Measurements from ENCODE around the gene GALK2.
A peak's percentile ranks its signal among the peaks of the same experiment; 100 is the strongest.

GALK2 gene

GRCh38 chr15:49232236-49232806 is 62.3 kb downstream of the GALK2 start:
- DNase-seq (ENCODE audit: low read depth, low spot score): no peak

GRCh38 chr15:49235446-49236124 is 65.5 kb downstream of the GALK2 start:
- no peak overlapping the region for H3K4me3 ChIP-seq (ENCODE audit: low read depth, low read length)
- in situ Hi-C loops (cut with HindIII; ENCODE audit: low sequenced_read_pairs): no loop called here
- DNase-seq (ENCODE audit: low read depth, low spot score): peak; percentile 91
- TF ChIP-seq CTCF (IDR thresholded peaks at IDR 0.05; ENCODE audit: low read depth, low read length): peak; percentile 76

More at GRCh38 chr15:49232236-49232806, 62.3 kb downstream of the GALK2 start:
- no peak overlapping the region for H3K4me3 ChIP-seq (ENCODE audit: low read depth, low read length)
- in situ Hi-C loops (cut with HindIII; ENCODE audit: low sequenced_read_pairs): no loop called here
- no peak for TF ChIP-seq CTCF (IDR thresholded peaks at IDR 0.05; ENCODE audit: low read depth, low read length)

- in situ Hi-C loops (cut with HindIII; ENCODE audit: low sequenced_read_pairs): no loop called here
Observed at GRCh38 chr15:49236869-49237268, 66.8 kb downstream of the GALK2 start.

GRCh38 chr15:49238342-49238741 is 68.3 kb downstream of the GALK2 start:
- DNase-seq (ENCODE audit: low read depth, low spot score): peak; percentile 74
- TF ChIP-seq CTCF (IDR thresholded peaks at IDR 0.05; ENCODE audit: low read depth, low read length): no peak
- in situ Hi-C loops (cut with HindIII; ENCODE audit: low sequenced_read_pairs): no loop called here
- no peak overlapping the region for H3K4me3 ChIP-seq (ENCODE audit: low read depth, low read length)

More at GRCh38 chr15:49236869-49237268, 66.8 kb downstream of the GALK2 start:
- no peak overlapping the region for H3K4me3 ChIP-seq (ENCODE audit: low read depth, low read length)
- DNase-seq (ENCODE audit: low read depth, low spot score): no peak
- TF ChIP-seq CTCF (IDR thresholded peaks at IDR 0.05; ENCODE audit: low read depth, low read length): no peak

GRCh38 chr15:49239105-49239504 is 69.1 kb downstream of the GALK2 start:
- H3K4me3 ChIP-seq (ENCODE audit: low read depth, low read length): no peak overlapping the region
- in situ Hi-C loops (cut with HindIII; ENCODE audit: low sequenced_read_pairs): no loop called here
- DNase-seq (ENCODE audit: low read depth, low spot score): peak; percentile 27
- no peak for TF ChIP-seq CTCF (IDR thresholded peaks at IDR 0.05; ENCODE audit: low read depth, low read length)

- no peak for TF ChIP-seq CTCF (IDR thresholded peaks at IDR 0.05; ENCODE audit: low read depth, low read length)
- DNase-seq (ENCODE audit: low read depth, low spot score): peak; percentile 91
- H3K4me3 ChIP-seq (ENCODE audit: low read depth, low read length): no peak overlapping the region
- in situ Hi-C loops (cut with HindIII; ENCODE audit: low sequenced_read_pairs): no loop called here
Observed at GRCh38 chr15:49242820-49243219, 72.8 kb downstream of the GALK2 start.

Data from astrocyte of the spinal cord (primary cell).